Activated T-helper 1 cell treated with Interleukin-2 at 50 U/mL for 16 hours (primary cell): ENCODE measurements around the gene TMC7.
"Not testable (repeated sequence)": the region's sequence is repeated elsewhere in the genome, so short reads cannot be mapped to it uniquely, and the experiment has no call there.

Experiments
- DNase-seq: peaks from one replicate; pipeline ENCODE4 v3.0.0-alpha.2; 2020; ENCODE audit warnings: low read depth

The TMC7 gene

GRCh38 chr16:18983565-18984434 is at the start of gene TMC7:
Gene TMC7 (plus strand): TSS chr16:18983934. CDS start chr16:18984064, 130 bp downstream.
- no peak for DNase-seq

DNA sequence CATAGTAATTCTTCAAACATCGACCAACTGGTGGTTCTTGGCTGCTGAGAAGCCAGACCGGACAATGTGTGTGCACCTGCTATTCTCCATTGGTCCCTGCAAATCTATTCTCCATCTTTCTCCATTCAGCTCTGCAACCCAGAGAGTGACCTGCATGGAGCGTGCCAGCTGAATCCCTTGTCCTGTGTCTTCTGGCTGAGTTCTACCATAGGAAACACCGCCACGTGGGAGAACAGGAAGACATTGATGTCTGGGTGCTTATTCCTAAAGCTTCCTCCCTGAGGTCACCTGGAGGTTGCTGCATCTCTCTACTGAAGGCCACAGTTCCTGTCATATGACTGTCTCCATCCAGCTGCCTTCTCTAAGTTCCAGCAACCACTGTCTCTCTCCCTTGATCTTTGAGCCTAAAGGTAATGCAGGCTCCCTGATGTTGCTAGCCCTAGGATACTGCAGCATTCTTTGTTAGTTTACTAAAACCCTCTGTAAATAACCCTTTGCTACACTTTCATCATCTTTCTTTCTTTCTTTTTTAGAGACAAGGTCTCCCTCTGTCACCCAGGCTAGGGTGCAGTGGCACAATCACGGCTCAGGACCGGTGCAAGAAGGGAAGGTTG is 46.9 kb upstream of the TMC7 start:
- no peak for DNase-seq

- DNase-seq = no peak
These were observed 46.3 kb upstream of the TMC7 start for GRCh38 chr16:18937390-18937789.

GRCh38 chr16:18938986-18939385 is 44.7 kb upstream of the TMC7 start:
- no peak for DNase-seq

GRCh38 chr16:18941471-18941870 is 42.3 kb upstream of the TMC7 start:
- DNase-seq = no peak

DNA sequence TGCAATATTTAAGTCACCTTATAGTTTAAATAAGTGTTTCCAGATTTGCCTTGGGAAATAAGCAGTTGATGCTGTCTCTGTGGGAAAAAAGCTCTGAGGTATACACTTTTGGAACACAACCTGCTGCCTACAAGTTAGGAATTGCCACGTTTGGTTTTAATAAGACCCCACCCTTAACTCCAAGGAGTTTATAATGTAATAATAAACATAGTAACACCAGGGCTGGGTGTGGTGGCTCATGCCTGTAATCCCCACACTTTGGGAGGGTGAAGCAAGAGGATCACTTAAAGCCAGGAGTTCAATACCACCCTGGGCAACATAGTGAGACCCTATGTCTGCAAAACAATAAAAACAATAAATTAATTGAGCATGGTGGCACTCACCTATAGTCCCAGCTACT is 41.7 kb upstream of the TMC7 start:
- DNase-seq = no peak

- DNase-seq = no peak
These were observed 40.3 kb upstream of the TMC7 start for GRCh38 chr16:18943414-18943813.

GRCh38 chr16:18945233-18945632 is 38.5 kb upstream of the TMC7 start:
- DNase-seq = no peak

- no peak for DNase-seq
These were observed 35.2 kb upstream of the TMC7 start for GRCh38 chr16:18948372-18949020.

DNA sequence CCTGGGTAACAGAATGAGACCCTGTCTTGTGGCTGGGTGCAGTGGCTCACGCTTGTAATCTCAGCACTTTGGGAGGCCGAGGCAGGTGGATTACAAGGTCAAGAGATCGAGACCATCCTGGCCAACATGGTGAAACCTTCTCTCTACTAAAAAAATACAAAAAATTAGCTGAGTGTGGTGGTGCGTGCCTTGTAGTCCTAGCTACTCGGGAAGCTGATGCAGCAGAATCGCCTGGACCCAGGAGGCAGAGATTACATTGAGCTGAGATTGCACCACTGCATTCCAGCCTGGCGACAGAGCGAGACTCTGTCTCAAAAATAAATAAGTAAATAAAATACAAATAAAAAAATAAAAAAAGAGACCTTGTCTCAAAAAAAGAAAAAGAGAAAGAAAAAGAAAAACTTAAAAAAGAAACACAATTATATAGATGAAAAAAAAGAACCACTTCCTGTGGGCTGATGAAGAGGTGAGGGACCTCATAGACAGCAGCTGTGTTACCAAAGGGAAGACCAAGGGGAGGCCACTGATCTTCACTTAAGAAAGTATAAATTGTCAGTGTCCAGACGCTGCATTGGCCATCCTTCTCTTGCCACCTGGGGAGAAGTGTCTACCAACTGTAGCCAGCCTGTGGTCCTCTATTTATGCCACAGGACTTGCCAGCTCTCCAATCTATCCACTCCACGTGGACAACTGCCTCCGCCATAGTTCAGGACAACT is 33.1 kb upstream of the TMC7 start:
- DNase-seq = no peak

GRCh38 chr16:18953547-18953946 is 30.2 kb upstream of the TMC7 start:
- DNase-seq = no peak

DNA sequence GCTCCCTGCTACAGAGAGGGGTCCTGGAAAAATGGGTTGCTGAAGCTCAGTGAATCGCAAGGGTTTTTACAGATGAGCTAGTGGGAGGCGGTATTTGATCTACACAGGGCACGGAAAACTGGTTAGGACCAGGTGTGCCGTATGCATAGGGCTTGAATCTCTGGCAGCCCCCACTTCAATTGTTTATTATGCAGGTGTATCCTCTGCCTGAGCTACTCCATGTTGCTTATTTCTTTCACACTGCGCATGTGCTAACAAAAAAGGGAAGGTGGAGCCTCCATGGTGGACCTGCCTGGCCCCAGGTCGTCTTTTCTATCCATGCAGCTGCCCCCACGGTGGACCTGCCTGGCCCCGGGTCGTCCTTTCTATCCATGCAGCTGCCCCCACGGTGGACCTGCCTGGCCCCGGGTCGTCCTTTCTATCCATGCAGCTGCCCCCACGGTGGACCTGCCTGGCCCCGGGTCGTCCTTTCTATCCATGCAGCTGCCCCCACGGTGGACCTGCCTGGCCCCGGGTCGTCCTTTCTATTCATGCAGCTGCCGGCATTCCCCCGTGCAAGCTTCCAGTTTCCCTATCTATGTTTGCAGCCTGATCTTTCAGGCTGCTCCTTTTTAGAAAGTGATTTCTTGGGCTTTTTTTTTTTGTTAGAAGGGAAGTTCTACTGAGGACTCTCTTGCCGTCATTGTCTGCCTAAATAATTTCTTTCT is 27.7 kb upstream of the TMC7 start:
- DNase-seq = not testable (repeated sequence)

DNA sequence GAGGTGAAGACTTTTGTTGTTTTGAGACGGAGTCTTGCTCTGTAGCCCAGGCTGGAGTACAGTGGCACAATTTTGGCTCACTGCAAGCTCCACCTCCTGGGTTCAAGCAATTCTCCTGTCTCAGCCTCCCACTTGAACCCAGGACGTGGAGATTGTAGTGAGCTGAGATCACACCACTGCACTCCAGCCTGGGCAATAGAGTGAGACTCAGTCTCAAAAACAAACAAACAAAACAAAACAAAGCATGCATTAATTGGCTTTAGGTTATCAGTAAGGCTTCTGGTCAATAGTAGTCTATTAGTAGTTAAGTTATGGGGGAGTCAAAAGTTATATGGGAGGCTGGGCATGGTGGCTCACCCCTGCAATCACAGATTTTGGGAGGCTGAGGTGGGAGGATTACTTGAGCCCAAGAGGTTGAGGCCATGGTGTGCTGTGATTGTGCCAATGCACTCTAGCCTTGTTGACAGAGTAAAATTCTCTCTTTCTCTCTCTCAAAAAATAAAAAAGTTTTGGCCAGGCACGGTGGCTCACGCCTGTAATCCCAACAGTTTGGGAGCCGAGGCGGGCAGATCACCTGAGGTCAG is 27.0 kb upstream of the TMC7 start:
- not testable (repeated sequence) for DNase-seq

DNA sequence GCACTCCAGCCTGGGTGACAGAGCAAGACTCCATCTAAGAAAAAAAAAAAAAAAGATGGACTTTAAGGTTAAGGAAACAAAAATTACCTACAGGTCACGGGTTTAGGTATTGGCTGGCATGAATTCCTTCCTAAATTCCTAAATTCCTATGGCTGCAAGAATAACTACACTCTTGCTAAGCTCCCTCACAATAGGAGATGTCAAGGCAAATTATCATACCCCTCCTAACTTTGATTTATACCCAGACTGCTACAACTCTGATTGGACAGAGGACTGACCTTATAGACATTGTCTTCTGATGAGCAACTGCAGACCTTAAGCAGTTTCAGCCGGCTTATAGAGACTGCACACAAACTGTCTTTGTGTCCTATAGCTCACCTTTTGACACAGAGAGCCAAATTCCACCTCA is 25.1 kb upstream of the TMC7 start:
- DNase-seq = no peak

DNA sequence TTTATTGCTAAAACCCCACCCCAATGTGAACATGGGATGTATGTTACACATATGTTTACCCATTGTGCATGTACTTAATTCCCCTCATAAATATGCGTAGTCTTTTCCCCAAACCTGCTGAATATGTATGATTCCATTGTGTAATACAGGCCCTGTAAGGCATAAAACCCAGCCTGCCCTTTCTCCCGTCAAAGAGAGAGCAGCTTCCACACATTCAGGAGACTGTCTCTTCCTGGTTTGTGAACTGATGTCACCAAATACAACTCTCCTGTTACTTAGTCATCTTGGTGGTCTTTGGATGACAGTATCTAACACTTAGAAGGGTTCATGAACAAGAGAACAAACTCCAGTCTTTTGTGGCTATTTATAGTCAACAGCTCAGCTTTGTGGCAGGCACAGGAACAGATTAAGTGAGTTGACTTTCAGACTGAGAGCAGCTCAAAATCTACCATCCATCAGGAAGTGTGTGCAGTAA is 24.7 kb upstream of the TMC7 start:
- no peak for DNase-seq

DNA sequence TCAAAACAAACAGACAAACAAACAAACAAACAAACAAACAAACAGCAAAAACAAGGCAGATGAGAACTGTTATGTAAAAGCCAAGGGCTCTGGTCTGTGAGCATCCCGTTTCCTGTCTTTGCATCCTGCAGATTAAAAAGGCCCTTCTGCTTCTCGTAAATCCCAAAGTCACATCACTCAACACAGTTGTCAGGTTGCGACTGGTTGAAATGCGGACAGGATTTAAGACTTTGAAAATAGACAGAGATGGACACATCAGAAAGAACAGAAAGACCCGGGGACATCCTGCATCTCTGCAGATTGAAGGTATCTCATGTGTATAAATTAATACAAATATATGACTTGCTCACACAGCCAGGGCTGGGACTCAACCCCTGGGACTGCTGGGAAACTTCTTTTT is 18.2 kb upstream of the TMC7 start:
- DNase-seq = no peak

GRCh38 chr16:18966791-18967190 is 16.9 kb upstream of the TMC7 start:
- DNase-seq = no peak

DNA sequence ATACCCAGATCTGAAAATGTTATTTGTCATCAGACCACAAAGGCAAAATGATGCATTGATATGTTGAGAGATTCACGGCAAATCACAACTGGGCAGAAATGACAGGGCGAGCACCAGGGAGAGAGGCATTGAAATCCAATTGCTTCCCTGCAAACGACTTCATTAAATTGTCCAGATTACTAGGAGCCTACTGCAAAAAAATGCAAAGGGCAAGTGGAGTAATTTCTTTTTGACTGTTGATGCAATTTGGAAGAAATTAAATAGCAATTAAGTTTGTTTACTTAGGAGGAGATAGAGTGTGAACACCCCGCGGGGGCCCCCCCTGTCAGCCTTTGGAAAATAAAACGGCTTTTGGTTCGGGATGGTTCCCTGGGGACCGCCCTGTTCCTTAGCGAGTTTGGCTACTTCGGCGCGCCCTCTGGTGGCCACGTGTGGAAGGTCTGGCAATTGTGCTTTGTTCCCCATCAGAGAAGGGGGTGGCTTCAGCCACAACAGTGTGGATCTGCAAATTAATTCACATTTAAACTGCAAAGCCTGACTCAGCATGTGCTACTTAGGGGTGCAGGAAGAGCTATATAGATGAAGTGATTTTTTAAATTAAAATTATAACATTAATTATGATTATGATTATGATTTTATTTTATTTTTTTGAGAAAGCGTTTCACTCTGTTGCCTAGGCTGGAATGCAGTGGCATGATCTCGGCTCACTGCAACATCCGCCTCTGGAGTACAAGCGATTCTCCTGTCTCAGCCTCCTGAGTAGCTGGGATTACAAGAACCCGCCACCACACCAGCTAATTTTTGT is 14.5 kb upstream of the TMC7 start:
- DNase-seq = peak; percentile 61

GRCh38 chr16:18969855-18970240 is 13.9 kb upstream of the TMC7 start:
- no peak for DNase-seq

DNA sequence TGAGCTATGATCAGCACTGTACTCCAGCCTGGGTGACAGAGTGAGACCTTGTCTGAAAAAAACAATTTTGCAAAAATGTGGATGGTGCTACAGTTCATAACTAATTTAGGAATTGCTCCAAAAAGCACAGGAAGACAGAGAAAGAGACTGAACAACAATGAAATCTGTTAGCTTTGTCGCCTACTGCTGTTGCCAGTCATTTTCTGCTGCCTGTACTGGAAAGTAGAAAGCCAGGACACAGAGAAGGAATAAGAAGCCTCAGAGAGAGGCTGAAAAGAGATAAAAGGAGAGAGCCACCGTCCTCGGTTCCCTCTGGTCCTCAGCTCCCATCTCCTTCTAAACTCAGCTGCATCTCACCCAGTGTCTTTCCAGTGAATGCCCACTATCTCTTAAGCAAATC is 8.6 kb upstream of the TMC7 start:
- no peak for DNase-seq
